GM12872 (cell line): ENCODE results near the gene PRCP.

ENCODE experiments used
- CTCF ChIP-seq: IDR thresholded peaks from 3 replicates; pipeline ENCODE4 v1.5.1; 2011; ENCODE audit warnings: low read depth, mild to moderate bottlenecking, low read length, moderate library complexity; ENCODE audit not compliant: insufficient read depth

Gene PRCP

GRCh38 chr11:82901922-82902485 is 1.8 kb upstream of the PRCP start:
- no peak for TF ChIP-seq CTCF

GRCh38 chr11:82901165-82901921 is 1.1 kb upstream of the PRCP start, which contains the start of gene DDIAS:
DDIAS (plus strand) TSS chr11:82901736; CDS start chr11:82914739, 13,003 bp downstream.
- no peak for TF ChIP-seq CTCF

GRCh38 chr11:82899957-82900276 is 313 bp downstream of the PRCP start:
- no peak for TF ChIP-seq CTCF

- TF ChIP-seq CTCF = no peak
Measured at GRCh38 chr11:82899186-82899820, 927 bp downstream of the PRCP start.

- no peak for TF ChIP-seq CTCF
Measured at GRCh38 chr11:82898241-82898640, 2.0 kb downstream of the PRCP start.

- no peak for TF ChIP-seq CTCF
Measured at GRCh38 chr11:82896183-82896582, 4.0 kb downstream of the PRCP start.

GRCh38 chr11:82895437-82896091 is 4.7 kb downstream of the PRCP start:
- no peak for TF ChIP-seq CTCF
